Measurements from ENCODE around the gene EFHD2.
"Not testable (repeated sequence)": the region's sequence is repeated elsewhere in the genome, so short reads cannot be mapped to it uniquely, and the experiment has no call there.

- not testable (repeated sequence) for TF ChIP-seq POLR2A, CTCF (IDR thresholded peaks at IDR 0.05)
These were observed 25.1 kb downstream of the EFHD2 start for GRCh38 chr1:15434739-15435138.

Data from prostate gland (tissue), 2 donors.